HepG2 (cell line): ENCODE results near the gene PDIA4. TPM values are rescaled to one million over a fixed set of nuclear protein-coding genes. Genes with fewer than 3 reads are reported as not detected.

Experiments
- ATAC-seq: fragments of 200-7000 bp; cut with Tn5 transposase; 3 replicates; pipeline ENCODE4 v1.9.1; 2020; ENCODE audit warnings: mild to moderate bottlenecking, moderate library complexity
- BruUV-seq: library from RNA; stranded (reverse); fragments of 400-500 nt; replicated peaks from 2 replicates; lab custom pipeline; 2021; lab: Mats Ljungman, UMichigan
- CTCF ChIA-PET: fragments of 300-600 bp; formaldehyde crosslinking; extraction: SDS; loops from one replicate; lab custom pipeline; 2021; ENCODE audit warnings: low total read pairs, inconsistent platforms, low intra/inter-chr PET ratio; lab: Yijun Ruan, JAX
- POLR2A ChIA-PET: fragments of 350-600 bp; sonication (Branson Sonifier 250); formaldehyde crosslinking; loops from one replicate; lab custom pipeline; 2020; ENCODE audit warnings: antibody characterized with exemption, inconsistent platforms; lab: Yijun Ruan, JAX
- DNase-seq: peaks from one replicate; pipeline ENCODE4 v3.0.0-alpha.2; 2015; ENCODE audit warnings: low spot score
- FAIRE-seq: peaks from 3 replicates; lab custom pipeline; 2011; peaks lifted over from hg19 to GRCh38; lab: Jason Lieb, UNC
- H2AFZ ChIP-seq: one replicate; pipeline ENCODE4 v1.6.1; 2011; ENCODE audit warnings: low read length, inconsistent platforms
- H3K27ac ChIP-seq: fragments of 300-600 bp; 3 replicates; pipeline ENCODE4 v1.8.0; 2011; ENCODE audit warnings: mixed run types, mild to moderate bottlenecking, mixed read lengths, low read length, inconsistent platforms; ENCODE audit not compliant: insufficient read depth; ENCODE audit errors: extremely low read length
- H3K27me3 ChIP-seq, 2 experiments: fragments of 200-600 bp in 1 of 2; 2 replicates in 1 of 2; 3 replicates in 1 of 2; pipeline versions ENCODE4 v1.6.0 to v1.8.0; 2011; ENCODE audit warnings: low read length in 2 of 2, mild to moderate bottlenecking in 2 of 2, moderate library complexity in 2 of 2, inconsistent platforms in 1 of 2; ENCODE audit not compliant: insufficient read depth in 2 of 2, control insufficient read depth in 1 of 2
- H3K36me3 ChIP-seq, 2 experiments: fragments of 200-600 bp in 1 of 2; replicated peaks in 1 of 2; 2 replicates in 1 of 2; 3 replicates in 1 of 2; pipeline versions ENCODE4 v1.5.1 to v1.8.0; 2011; ENCODE audit warnings: low read length in 2 of 2, inconsistent platforms in 1 of 2; ENCODE audit not compliant: insufficient read depth in 2 of 2, control insufficient read depth in 1 of 2
- H3K4me1 ChIP-seq: 2 replicates; pipeline ENCODE4 v1.5.1; 2012; ENCODE audit warnings: low read length, inconsistent platforms; ENCODE audit not compliant: insufficient read depth
- H3K4me2 ChIP-seq: 2 replicates; pipeline ENCODE4 v1.6.0; 2011; ENCODE audit warnings: low read depth, low read length, inconsistent platforms
- H3K4me3 ChIP-seq, 3 experiments: fragments of 200-600 bp in 1 of 3; sonication (generic), shearing (Covaris generic) in 1 of 3; replicated peaks in 1 of 3; 2 replicates each; pipeline ENCODE4 v1.5.1; 2011 to 2016; ENCODE audit warnings: low read length in 3 of 3, inconsistent platforms in 2 of 3, low read depth in 2 of 3, mild to moderate bottlenecking in 2 of 3, control low read depth in 1 of 3, mixed read lengths in 1 of 3; ENCODE audit not compliant: insufficient read depth in 1 of 3
- H3K79me2 ChIP-seq: one replicate; pipeline ENCODE4 v1.6.1; 2011; ENCODE audit warnings: low read length, inconsistent platforms; ENCODE audit not compliant: insufficient read depth
- H3K9ac ChIP-seq: 2 replicates; pipeline ENCODE4 v1.6.0; 2011; ENCODE audit warnings: mild to moderate bottlenecking, low read depth, low read length, inconsistent platforms; ENCODE audit not compliant: insufficient read depth
- H3K9me3 ChIP-seq: 2 replicates; pipeline ENCODE4 v1.5.1; 2012; ENCODE audit warnings: mild to moderate bottlenecking, low read length
- H4K20me1 ChIP-seq: 2 replicates; pipeline ENCODE4 v1.6.0; 2011; ENCODE audit warnings: inconsistent platforms, mild to moderate bottlenecking, low read length, moderate library complexity; ENCODE audit not compliant: insufficient read depth
- DDIT3 ChIP-seq: sonication (generic); formaldehyde crosslinking; IDR thresholded peaks from 2 replicates; pipeline ENCODE4 v1.4.0; 2020; ENCODE audit warnings: mild to moderate bottlenecking, missing genetic modification reagents
- IRX3 ChIP-seq: sonication (generic); formaldehyde crosslinking; IDR thresholded peaks from 2 replicates; pipeline ENCODE4 v1.8.1; 2023; ENCODE audit warnings: mild to moderate bottlenecking, low read depth, missing genetic modification reagents, borderline replicate concordance
- RCOR2 ChIP-seq: IDR thresholded peaks from 2 replicates; pipeline ENCODE4 v1.6.1; 2016; ENCODE audit warnings: missing biosample characterization, missing genetic modification reagents
- SMC3 ChIP-seq: IDR thresholded peaks from 2 replicates; pipeline ENCODE4 v1.6.1; 2011; ENCODE audit warnings: low read length, improper control_type of control experiment
- TBX3 ChIP-seq: fragments of 450-650 bp; IDR thresholded peaks from 2 replicates; pipeline ENCODE4 v1.6.1; 2017; ENCODE audit warnings: antibody characterized with exemption, mild to moderate bottlenecking, inconsistent platforms, borderline replicate concordance
- TFE3 ChIP-seq: IDR thresholded peaks from 2 replicates; pipeline ENCODE4 v1.6.1; 2016
- ZFP82 ChIP-seq: sonication (generic); formaldehyde crosslinking; IDR thresholded peaks from 2 replicates; pipeline ENCODE4 v1.5.1; 2020; ENCODE audit warnings: mild to moderate bottlenecking, missing genetic modification reagents, borderline replicate concordance
- ZMYM4 ChIP-seq: sonication (generic); formaldehyde crosslinking; IDR thresholded peaks from 2 replicates; pipeline ENCODE4 v1.8.1; 2023; ENCODE audit warnings: mild to moderate bottlenecking, missing genetic modification reagents
- ZNF350 ChIP-seq: sonication (generic); formaldehyde crosslinking; IDR thresholded peaks from 2 replicates; pipeline ENCODE4 v1.4.0; 2020; ENCODE audit warnings: mild to moderate bottlenecking, low read depth, missing genetic modification reagents, borderline replicate concordance
- WGBS: methylation state at CpG from one replicate; pipeline ENCODE4 v1.1.6; 2017; ENCODE audit warnings: low lambda C conversion rate; 5-methylcytosine and 5-hydroxymethylcytosine counted together
- in situ Hi-C: cut with HindIII; loops from 2 replicates; pipeline ENCODE4 v1.10.0; 2017; ENCODE audit warnings: low pct_unique_long_range_greater_than_20kb; ENCODE audit not compliant: extremely low pct_ligation_motif_present
- intact Hi-C: fragments of 100-400 bp; cut with micrococcal nuclease; formaldehyde crosslinking; loops from one replicate; pipeline ENCODE4 v1.10.0; 2022; ENCODE audit not compliant: unreplicated experiment
- polyA plus RNA-seq, 8 experiments: library from polyadenylated mRNA; depleted of rRNA in 3 of 8; stranded (reverse) in 7 of 8; unstranded in 1 of 8; fragments of >200 nt; fragmentation: Illumina TruSeq in 4 of 8; extraction: Trizol in 4 of 8; gene quantifications; 2 replicates each; pipeline versions ENCODE4 v1.2.1 to v1.2.3, GENCODE V29; 2011 to 2016; ENCODE audit warnings: low read depth in 4 of 8, missing spikeins in 1 of 8, mixed read lengths in 1 of 8; ENCODE audit not compliant: insufficient read depth in 1 of 8
- total RNA-seq, 5 experiments: library from RNA; depleted of rRNA; stranded (reverse); fragments of >200 nt; fragmentation: Illumina TruSeq; extraction: Trizol; gene quantifications; 2 replicates each; pipeline ENCODE4 v1.2.3, GENCODE V29; 2016; ENCODE audit warnings: low read depth in 1 of 5
- TF ChIP-seq, protein P1 (sequence below): sonication (generic); formaldehyde crosslinking; IDR thresholded peaks from 2 replicates; pipeline ENCODE4 v1.4.0; 2020; ENCODE audit warnings: low read depth, mild to moderate bottlenecking, missing genetic modification reagents
- TF ChIP-seq, protein P2 (sequence below): sonication (generic); formaldehyde crosslinking; IDR thresholded peaks from 2 replicates; pipeline ENCODE4 v1.4.0; 2020; ENCODE audit warnings: mild to moderate bottlenecking, missing genetic modification reagents
- TF ChIP-seq, protein P3 (sequence below): sonication (generic); formaldehyde crosslinking; IDR thresholded peaks from 2 replicates; pipeline ENCODE4 v1.5.0; 2020; ENCODE audit warnings: missing genetic modification reagents

Gene PDIA4
- total and polyA plus RNA-seq, 2 of the 13 experiments (the other 11 are each of a cell fraction or from before 2014, with no cell fraction given) = 278 to 402 TPM

DNA sequence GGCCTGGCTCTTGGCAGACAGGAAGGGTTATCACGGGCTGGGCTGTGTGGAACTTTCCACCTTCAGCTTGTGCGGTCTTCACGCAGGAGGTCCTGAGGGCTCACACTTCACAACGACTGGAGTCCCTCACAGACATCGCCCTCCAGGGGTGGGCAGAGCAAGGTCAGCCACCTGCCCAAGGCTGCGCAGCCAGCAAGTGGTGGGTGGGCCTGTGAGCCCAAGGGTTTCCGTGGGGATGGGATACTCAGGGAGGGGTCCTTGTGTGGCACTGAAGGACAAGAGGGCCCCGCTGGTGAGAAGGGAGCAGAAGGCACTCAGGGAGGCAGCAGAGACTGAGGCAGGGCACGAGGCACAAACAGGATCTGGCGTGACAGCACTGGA, 22.0 kb downstream of the PDIA4 start (continued):
- TF ChIP-seq TFE3 (CRISPR knock-in tag) = no peak
- TF ChIP-seq ZNF350 = no peak
- no peak for TF ChIP-seq ZFP82 (CRISPR knock-in tag)
- TF ChIP-seq, all 625 proteins: peak for 0

DNA sequence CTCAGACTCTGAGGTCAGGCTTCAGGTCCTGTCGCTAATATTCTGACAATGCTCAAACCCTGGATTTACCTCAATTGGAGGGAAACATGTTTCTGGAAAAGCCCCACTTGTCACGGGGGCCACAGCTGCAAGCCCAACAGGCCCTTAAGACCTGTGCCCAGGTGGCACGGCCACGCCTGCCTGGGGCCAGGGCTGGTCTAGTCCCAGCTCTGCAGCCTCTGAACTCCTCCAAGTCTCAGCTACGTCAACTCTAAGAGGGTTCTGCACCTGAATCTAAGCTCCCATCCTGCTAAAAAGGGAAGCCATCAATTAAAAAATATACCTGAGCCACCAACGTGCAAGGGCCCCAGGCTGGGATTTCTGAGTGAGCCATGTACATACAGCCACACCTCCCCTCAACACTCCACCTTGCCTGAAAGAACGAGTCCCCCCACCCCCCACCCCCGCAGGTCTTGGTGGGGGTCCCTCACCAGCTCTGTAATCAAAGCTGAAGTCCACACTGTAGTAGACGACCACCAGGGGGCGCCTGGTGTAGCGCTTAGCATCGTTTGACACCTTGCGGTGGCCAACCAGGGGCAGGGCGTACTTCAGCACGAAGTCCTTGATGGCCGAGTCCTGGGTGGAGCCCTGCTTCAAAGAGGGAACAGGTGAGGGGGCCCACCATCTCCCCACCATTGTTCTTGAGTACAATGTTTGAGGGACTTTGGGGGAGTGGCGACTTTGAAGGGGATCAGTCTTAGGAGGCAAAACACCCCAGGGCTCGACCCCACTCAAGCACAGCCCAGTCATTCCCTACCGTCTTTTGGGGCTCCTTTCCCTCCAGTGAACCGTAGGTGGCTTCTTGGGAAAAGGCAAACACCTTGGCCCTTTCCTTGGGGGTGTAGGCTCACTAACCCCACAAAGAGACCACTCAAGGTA, 22.6 kb downstream of the PDIA4 start:
- no peak for FAIRE-seq
- peak; percentile 58 for TF ChIP-seq SMC3
- TF ChIP-seq, protein P1, sequence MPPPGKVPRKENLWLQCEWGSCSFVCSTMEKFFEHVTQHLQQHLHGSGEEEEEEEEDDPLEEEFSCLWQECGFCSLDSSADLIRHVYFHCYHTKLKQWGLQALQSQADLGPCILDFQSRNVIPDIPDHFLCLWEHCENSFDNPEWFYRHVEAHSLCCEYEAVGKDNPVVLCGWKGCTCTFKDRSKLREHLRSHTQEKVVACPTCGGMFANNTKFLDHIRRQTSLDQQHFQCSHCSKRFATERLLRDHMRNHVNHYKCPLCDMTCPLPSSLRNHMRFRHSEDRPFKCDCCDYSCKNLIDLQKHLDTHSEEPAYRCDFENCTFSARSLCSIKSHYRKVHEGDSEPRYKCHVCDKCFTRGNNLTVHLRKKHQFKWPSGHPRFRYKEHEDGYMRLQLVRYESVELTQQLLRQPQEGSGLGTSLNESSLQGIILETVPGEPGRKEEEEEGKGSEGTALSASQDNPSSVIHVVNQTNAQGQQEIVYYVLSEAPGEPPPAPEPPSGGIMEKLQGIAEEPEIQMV (CRISPR knock-in tag) = 0 out of 2 replicates have a peak, but pooled peaks have one; percentile 31
- TF ChIP-seq IRX3 (CRISPR knock-in tag) = no peak
- TF ChIP-seq DDIT3 = no peak
- peak; percentile 53; the same call in 1 of the 2 replicates for TF ChIP-seq ZMYM4
- TF ChIP-seq, protein P2, sequence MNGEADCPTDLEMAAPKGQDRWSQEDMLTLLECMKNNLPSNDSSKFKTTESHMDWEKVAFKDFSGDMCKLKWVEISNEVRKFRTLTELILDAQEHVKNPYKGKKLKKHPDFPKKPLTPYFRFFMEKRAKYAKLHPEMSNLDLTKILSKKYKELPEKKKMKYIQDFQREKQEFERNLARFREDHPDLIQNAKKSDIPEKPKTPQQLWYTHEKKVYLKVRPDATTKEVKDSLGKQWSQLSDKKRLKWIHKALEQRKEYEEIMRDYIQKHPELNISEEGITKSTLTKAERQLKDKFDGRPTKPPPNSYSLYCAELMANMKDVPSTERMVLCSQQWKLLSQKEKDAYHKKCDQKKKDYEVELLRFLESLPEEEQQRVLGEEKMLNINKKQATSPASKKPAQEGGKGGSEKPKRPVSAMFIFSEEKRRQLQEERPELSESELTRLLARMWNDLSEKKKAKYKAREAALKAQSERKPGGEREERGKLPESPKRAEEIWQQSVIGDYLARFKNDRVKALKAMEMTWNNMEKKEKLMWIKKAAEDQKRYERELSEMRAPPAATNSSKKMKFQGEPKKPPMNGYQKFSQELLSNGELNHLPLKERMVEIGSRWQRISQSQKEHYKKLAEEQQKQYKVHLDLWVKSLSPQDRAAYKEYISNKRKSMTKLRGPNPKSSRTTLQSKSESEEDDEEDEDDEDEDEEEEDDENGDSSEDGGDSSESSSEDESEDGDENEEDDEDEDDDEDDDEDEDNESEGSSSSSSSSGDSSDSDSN (CRISPR knock-in tag) = 0 out of 2 replicates have a peak, but pooled peaks have one; percentile 29
- TF ChIP-seq, protein P3, sequence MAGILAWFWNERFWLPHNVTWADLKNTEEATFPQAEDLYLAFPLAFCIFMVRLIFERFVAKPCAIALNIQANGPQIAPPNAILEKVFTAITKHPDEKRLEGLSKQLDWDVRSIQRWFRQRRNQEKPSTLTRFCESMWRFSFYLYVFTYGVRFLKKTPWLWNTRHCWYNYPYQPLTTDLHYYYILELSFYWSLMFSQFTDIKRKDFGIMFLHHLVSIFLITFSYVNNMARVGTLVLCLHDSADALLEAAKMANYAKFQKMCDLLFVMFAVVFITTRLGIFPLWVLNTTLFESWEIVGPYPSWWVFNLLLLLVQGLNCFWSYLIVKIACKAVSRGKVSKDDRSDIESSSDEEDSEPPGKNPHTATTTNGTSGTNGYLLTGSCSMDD (CRISPR knock-in tag) = 0 out of 2 replicates have a peak, but pooled peaks have one; percentile 51
- no peak for TF ChIP-seq RCOR2 (CRISPR knock-in tag)
- peak; percentile 33; the same call in 1 of the 2 replicates for TF ChIP-seq TBX3

More for the DNA sequence above, 22.6 kb downstream of the PDIA4 start:
- Histone ChIP-seq H3K36me3 (peaks cover 36 to 79% of the 10 kb centered on the region in 2 experiments), H3K9ac (no peak overlapping the region), H3K27ac (no peak overlapping the region), H3K27me3 (no peaks in the 10 kb centered on the region), H4K20me1 (no peaks in the 10 kb centered on the region), H2AFZ (no peak overlapping the region), H3K4me2 (no peak overlapping the region), H3K9me3 (no peaks in the 10 kb centered on the region), H3K4me3 (no peak overlapping the region), H3K4me1 (peaks cover 6% of the 10 kb centered on the region; the same call in 1 of the 2 replicates), H3K79me2 (no peaks in the 10 kb centered on the region)
- intact Hi-C loops = loop anchor here (1.0 kb wide), 2 partner anchors 60 to 86 kb away; no protein-coding TSS in a partner anchor
- DNase-seq (peak; percentile 62), ATAC-seq (peak; percentile 76)
- POLR2A ChIA-PET = no interaction called here
- WGBS = 93% methylated on average over 12 of the region's 20 CpGs
- BruUV-seq = no TSS peak
- in situ Hi-C loops = no loop called here
- CTCF ChIA-PET = interaction anchor here (1.1 to 2.7 kb wide), 4 partner anchors 23 to 120 kb away, joined by 3 to 18 read pairs (median 7); partner anchors contain the start of genes PDIA4, ZNF425 and ZNF786
